Effector memory CD4-positive, alpha-beta T cell (primary cell): ENCODE results near the gene GZMB.
A peak's percentile ranks its signal among the peaks of the same experiment; 100 is the strongest.

Source experiments
- DNase-seq, 3 donors: peaks; one replicate each; pipeline ENCODE4 v3.0.0-alpha.2; 2020
- H3K27ac ChIP-seq: 2 replicates; pipeline ENCODE4 v1.7.0; 2013; ENCODE audit warnings: mild to moderate bottlenecking, low read length, moderate library complexity; ENCODE audit not compliant: insufficient read depth, poor library complexity, severe bottlenecking
- H3K27me3 ChIP-seq: replicated peaks from 2 replicates; pipeline ENCODE4 v1.7.0; 2013; ENCODE audit warnings: mild to moderate bottlenecking, low read length; ENCODE audit not compliant: insufficient read depth, control insufficient read depth, poor library complexity, severe bottlenecking
- H3K36me3 ChIP-seq: 2 replicates; pipeline ENCODE4 v1.7.0; 2013; ENCODE audit warnings: mild to moderate bottlenecking, low read length, moderate library complexity; ENCODE audit not compliant: control insufficient read depth, insufficient read depth
- H3K4me1 ChIP-seq: 2 replicates; pipeline ENCODE4 v1.7.0; 2013; ENCODE audit warnings: low read length, mild to moderate bottlenecking; ENCODE audit not compliant: control insufficient read depth, insufficient read depth, poor library complexity, severe bottlenecking
- H3K4me3 ChIP-seq: 2 replicates; pipeline ENCODE4 v1.7.0; 2013; ENCODE audit warnings: low read length, low read depth, mild to moderate bottlenecking; ENCODE audit not compliant: insufficient read depth, poor library complexity, severe bottlenecking
- H3K9me3 ChIP-seq: 2 replicates; pipeline ENCODE4 v1.7.0; 2013; ENCODE audit warnings: mild to moderate bottlenecking, low read length, moderate library complexity; ENCODE audit not compliant: control insufficient read depth
- total RNA-seq, 3 donors: gene quantifications; one replicate each; lab custom pipeline; 2026; lab: John Stamatoyannopoulos, UW

The GZMB gene
- 0 to 38.3 (median 0.96) reads per million in 3 donors for total RNA-seq

- DNase-seq = peak in 1 of 3 donors; percentile 10
- Histone ChIP-seq H3K27ac (no peak within 1 kb of the TSS), H3K36me3 (no peaks in the 10 kb centered on the region), H3K27me3 (no peaks in the 10 kb centered on the region), H3K9me3 (no peaks in the 10 kb centered on the region), H3K4me3 (no peak within 1 kb of the TSS), H3K4me1 (no peaks in the 10 kb centered on the region)
Observed at GRCh38 chr14:24634158-24634557, at the start of gene GZMB. Gene GZMB, minus strand, starts transcription at chr14:24634190. Its CDS starts 30 bp downstream, at chr14:24634160.

- no peak for DNase-seq
- H3K27me3 ChIP-seq = no peaks in the 10 kb centered on the region
- H3K4me3 ChIP-seq = no peak overlapping the region
- H3K9me3 ChIP-seq = no peaks in the 10 kb centered on the region
- peaks cover 4% of the 10 kb centered on the region for H3K4me1 ChIP-seq
- H3K36me3 ChIP-seq = no peaks in the 10 kb centered on the region
- H3K27ac ChIP-seq = no peak overlapping the region
Observed at GRCh38 chr14:24681056-24681455, 47.1 kb upstream of the GZMB start.

GRCh38 chr14:24680516-24680915, 46.5 kb upstream of the GZMB start:
- Histone ChIP-seq H3K36me3 (no peaks in the 10 kb centered on the region), H3K4me3 (no peak overlapping the region)

GRCh38 chr14:24679248-24679961, 45.4 kb upstream of the GZMB start:
- Histone ChIP-seq H3K4me3 (no peak overlapping the region), H3K27me3 (no peaks in the 10 kb centered on the region), H3K27ac (no peak overlapping the region), H3K36me3 (no peaks in the 10 kb centered on the region), H3K9me3 (no peaks in the 10 kb centered on the region), H3K4me1 (peaks cover 8% of the 10 kb centered on the region)
- DNase-seq = no peak

More at GRCh38 chr14:24680516-24680915, 46.5 kb upstream of the GZMB start:
- H3K9me3 ChIP-seq = no peaks in the 10 kb centered on the region
- H3K4me1 ChIP-seq = peaks cover 4% of the 10 kb centered on the region
- H3K27me3 ChIP-seq = no peaks in the 10 kb centered on the region
- H3K27ac ChIP-seq = no peak overlapping the region
- DNase-seq = no peak

GRCh38 chr14:24678801-24679247, 44.8 kb upstream of the GZMB start:
- H3K4me1 ChIP-seq = peaks cover 14% of the 10 kb centered on the region
- DNase-seq = peak; percentile 43 to 72 (median 50)
- H3K27me3 ChIP-seq = no peaks in the 10 kb centered on the region
- H3K4me3 ChIP-seq = no peak overlapping the region
- H3K9me3 ChIP-seq = no peaks in the 10 kb centered on the region
- no peak overlapping the region for H3K27ac ChIP-seq
- no peaks in the 10 kb centered on the region for H3K36me3 ChIP-seq

GRCh38 chr14:24677956-24678355, 44.0 kb upstream of the GZMB start:
- H3K27ac ChIP-seq = no peak overlapping the region
- peaks cover 22% of the 10 kb centered on the region for H3K4me1 ChIP-seq
- H3K9me3 ChIP-seq = no peaks in the 10 kb centered on the region
- H3K36me3 ChIP-seq = no peaks in the 10 kb centered on the region
- no peak overlapping the region for H3K4me3 ChIP-seq
- no peaks in the 10 kb centered on the region for H3K27me3 ChIP-seq
- no peak for DNase-seq

- Histone ChIP-seq H3K27ac (peak overlapping the region; percentile 61), H3K4me1 (peaks cover 27% of the 10 kb centered on the region), H3K9me3 (no peaks in the 10 kb centered on the region), H3K36me3 (no peaks in the 10 kb centered on the region), H3K4me3 (peak overlapping the region; percentile 26), H3K27me3 (no peaks in the 10 kb centered on the region)
- peak; percentile 22 to 34 (median 25) for DNase-seq
Observed at GRCh38 chr14:24674204-24674970, 40.4 kb upstream of the GZMB start.

- H3K4me1 ChIP-seq = peaks cover 25% of the 10 kb centered on the region
- peak overlapping the region; percentile 26 for H3K4me3 ChIP-seq
- H3K27ac ChIP-seq = peak overlapping the region; percentile 61
- H3K27me3 ChIP-seq = no peaks in the 10 kb centered on the region
- no peaks in the 10 kb centered on the region for H3K36me3 ChIP-seq
- H3K9me3 ChIP-seq = no peaks in the 10 kb centered on the region
- peak; percentile 55 to 67 (median 65) for DNase-seq
Observed at GRCh38 chr14:24673534-24674203, 39.7 kb upstream of the GZMB start.

GRCh38 chr14:24673059-24673458, 39.1 kb upstream of the GZMB start:
- Histone ChIP-seq H3K36me3 (no peaks in the 10 kb centered on the region), H3K27me3 (no peaks in the 10 kb centered on the region), H3K9me3 (no peaks in the 10 kb centered on the region), H3K4me1 (peaks cover 23% of the 10 kb centered on the region), H3K4me3 (peak overlapping the region; percentile 25), H3K27ac (peak overlapping the region; percentile 34)
- DNase-seq = no peak
